NCI-H446 (cell line): Measurements from ENCODE around the gene IAH1.

Experiments used
- DNase-seq, 2 experiments: peaks; one replicate each; lab custom pipeline; 2025; lab: John Stamatoyannopoulos, UW

IAH1 gene

GRCh38 chr2:9527995-9528787, 53.8 kb downstream of the IAH1 start:
- DNase-seq = no peak

- DNase-seq = no peak
Observed at GRCh38 chr2:9532421-9532820, 58.1 kb downstream of the IAH1 start.

- DNase-seq = no peak
Observed at GRCh38 chr2:9533663-9534062, 59.3 kb downstream of the IAH1 start.

- DNase-seq = no peak
Observed at GRCh38 chr2:9535177-9535576, 60.8 kb downstream of the IAH1 start.

GRCh38 chr2:9536504-9536903, 62.2 kb downstream of the IAH1 start:
- no peak for DNase-seq

GRCh38 chr2:9538000-9538507, 63.7 kb downstream of the IAH1 start:
- no peak for DNase-seq
